ENCODE results near the gene CALML6. TPM values are rescaled to one million over a fixed set of nuclear protein-coding genes. Genes with fewer than 3 reads are reported as not detected.

CALML6 gene
- total RNA-seq, 1 experiment from 2014 or later: 0.28 TPM

DNA sequence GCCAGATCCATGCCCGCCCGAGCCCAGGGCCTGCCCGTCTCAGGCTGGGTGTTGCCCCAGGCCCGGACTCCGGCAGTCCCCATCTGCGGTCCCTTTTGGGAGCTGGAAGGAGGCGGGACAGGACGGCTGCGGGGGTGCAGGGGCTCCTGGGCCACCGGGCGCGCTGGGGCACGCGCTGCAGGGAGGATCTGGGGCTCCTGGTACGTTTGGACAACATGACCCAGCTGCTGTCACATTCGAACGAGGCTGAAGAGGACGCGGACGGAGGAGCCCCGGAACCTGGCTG is 6.6 kb upstream of the CALML6 start:
- peak overlapping the region; percentile 81 for H3K4me3 ChIP-seq (ENCODE audit: low read depth, low read length, poor library complexity, severe bottlenecking)
- H3K27me3 ChIP-seq (replicated peaks; ENCODE audit: insufficient read depth, low read depth, low read length, poor library complexity): no peaks in the 10 kb centered on the region
- ChIA-PET CTCF (interaction anchor here (0.6 to 1.9 kb wide), 7 partner anchors 81 to 486 kb away, joined by 3 to 7 read pairs (median 4); no protein-coding TSS in a partner anchor), POLR2A (ENCODE audit: low non-redundant PET) (interaction anchor here (0.6 kb wide), 2 partner anchors 128 to 480 kb away, joined by 3 to 5 read pairs; no protein-coding TSS in a partner anchor)
- DNase-seq (ENCODE audit: low spot score): no peak
- no peaks in the 10 kb centered on the region for H3K9me3 ChIP-seq (ENCODE audit: low read depth, low read length, poor library complexity, severe bottlenecking)
- BruUV-seq (replicated peaks): no TSS peak
- TF ChIP-seq, protein P1, sequence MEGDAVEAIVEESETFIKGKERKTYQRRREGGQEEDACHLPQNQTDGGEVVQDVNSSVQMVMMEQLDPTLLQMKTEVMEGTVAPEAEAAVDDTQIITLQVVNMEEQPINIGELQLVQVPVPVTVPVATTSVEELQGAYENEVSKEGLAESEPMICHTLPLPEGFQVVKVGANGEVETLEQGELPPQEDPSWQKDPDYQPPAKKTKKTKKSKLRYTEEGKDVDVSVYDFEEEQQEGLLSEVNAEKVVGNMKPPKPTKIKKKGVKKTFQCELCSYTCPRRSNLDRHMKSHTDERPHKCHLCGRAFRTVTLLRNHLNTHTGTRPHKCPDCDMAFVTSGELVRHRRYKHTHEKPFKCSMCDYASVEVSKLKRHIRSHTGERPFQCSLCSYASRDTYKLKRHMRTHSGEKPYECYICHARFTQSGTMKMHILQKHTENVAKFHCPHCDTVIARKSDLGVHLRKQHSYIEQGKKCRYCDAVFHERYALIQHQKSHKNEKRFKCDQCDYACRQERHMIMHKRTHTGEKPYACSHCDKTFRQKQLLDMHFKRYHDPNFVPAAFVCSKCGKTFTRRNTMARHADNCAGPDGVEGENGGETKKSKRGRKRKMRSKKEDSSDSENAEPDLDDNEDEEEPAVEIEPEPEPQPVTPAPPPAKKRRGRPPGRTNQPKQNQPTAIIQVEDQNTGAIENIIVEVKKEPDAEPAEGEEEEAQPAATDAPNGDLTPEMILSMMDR (conservative IDR thresholded peaks at IDR 0.05; ENCODE audit: low read depth, low read length): no peak
- TF ChIP-seq EZH2 (IDR thresholded peaks at IDR 0.05; ENCODE audit: borderline replicate concordance, low read depth, low read length, poor library complexity, severe bottlenecking): no peak
- H3K4me1 ChIP-seq (ENCODE audit: insufficient read depth, low read length, poor library complexity, severe bottlenecking): peaks cover 5% of the 10 kb centered on the region
- peak overlapping the region; percentile 88 for H3K27ac ChIP-seq (ENCODE audit: low read depth, low read length, poor library complexity, severe bottlenecking)
- intact Hi-C loops (cut with micrococcal nuclease; ENCODE audit: unreplicated experiment): loop anchor here (5.0 kb wide), 2 partner anchors 131 to 186 kb away; partner anchors contain the start of genes CDK11A and NADK
- H3K36me3 ChIP-seq (ENCODE audit: insufficient read depth, low read length, poor library complexity, severe bottlenecking): no peaks in the 10 kb centered on the region

DNA sequence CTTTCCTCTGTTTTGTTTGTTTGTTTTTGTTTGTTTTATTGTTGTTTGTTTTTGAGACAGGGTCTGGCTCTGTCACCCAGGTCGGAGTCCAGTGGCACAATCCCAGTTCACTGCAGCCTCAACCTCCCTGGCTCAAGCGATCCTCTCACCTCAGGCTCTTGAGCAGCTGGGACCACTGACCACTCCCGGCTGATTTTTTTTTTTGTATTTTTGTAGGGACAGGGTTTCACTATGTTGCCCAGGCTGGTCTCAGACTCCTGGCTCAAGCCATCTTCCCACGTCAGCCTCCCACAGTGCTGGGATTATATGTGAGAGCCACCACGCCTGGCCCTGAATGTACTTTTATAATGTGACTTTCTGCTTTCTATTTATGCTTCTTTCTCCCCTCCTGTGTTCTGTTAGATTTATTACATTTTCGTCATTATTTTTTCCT is 5.0 kb upstream of the CALML6 start:
- H3K4me1 ChIP-seq (ENCODE audit: insufficient read depth, low read length, poor library complexity, severe bottlenecking): peaks cover 5% of the 10 kb centered on the region
- TF ChIP-seq, protein P1 (conservative IDR thresholded peaks at IDR 0.05; ENCODE audit: low read depth, low read length): no peak
- no peak for TF ChIP-seq EZH2 (IDR thresholded peaks at IDR 0.05; ENCODE audit: borderline replicate concordance, low read depth, low read length, poor library complexity, severe bottlenecking)
- H3K27ac ChIP-seq (ENCODE audit: low read depth, low read length, poor library complexity, severe bottlenecking): no peak overlapping the region
- ChIA-PET POLR2A (ENCODE audit: low non-redundant PET) (no interaction called here), CTCF (interaction anchor here (1.9 kb wide), 1 partner anchor 135 kb away, joined by 6 read pairs; no protein-coding TSS in a partner anchor)
- intact Hi-C loops (cut with micrococcal nuclease; ENCODE audit: unreplicated experiment): no loop called here
- H3K36me3 ChIP-seq (ENCODE audit: insufficient read depth, low read length, poor library complexity, severe bottlenecking): no peaks in the 10 kb centered on the region
- H3K27me3 ChIP-seq (replicated peaks; ENCODE audit: insufficient read depth, low read depth, low read length, poor library complexity): no peaks in the 10 kb centered on the region
- no peaks in the 10 kb centered on the region for H3K9me3 ChIP-seq (ENCODE audit: low read depth, low read length, poor library complexity, severe bottlenecking)
- no peak for DNase-seq (ENCODE audit: low spot score)
- no TSS peak for BruUV-seq (replicated peaks)
- no peak overlapping the region for H3K4me3 ChIP-seq (ENCODE audit: low read depth, low read length, poor library complexity, severe bottlenecking)

GRCh38 chr1:1910651-1911331 is 4.3 kb upstream of the CALML6 start:
- ChIA-PET CTCF (no interaction called here), POLR2A (ENCODE audit: low non-redundant PET) (no interaction called here)
- no peaks in the 10 kb centered on the region for H3K27me3 ChIP-seq (replicated peaks; ENCODE audit: insufficient read depth, low read depth, low read length, poor library complexity)
- TF ChIP-seq, protein P1 (conservative IDR thresholded peaks at IDR 0.05; ENCODE audit: low read depth, low read length): no peak
- TF ChIP-seq EZH2 (IDR thresholded peaks at IDR 0.05; ENCODE audit: borderline replicate concordance, low read depth, low read length, poor library complexity, severe bottlenecking): no peak
- H3K36me3 ChIP-seq (ENCODE audit: insufficient read depth, low read length, poor library complexity, severe bottlenecking): no peaks in the 10 kb centered on the region
- BruUV-seq (replicated peaks): no TSS peak
- intact Hi-C loops (cut with micrococcal nuclease; ENCODE audit: unreplicated experiment): no loop called here
- DNase-seq (ENCODE audit: low spot score): no peak
- H3K4me1 ChIP-seq (ENCODE audit: insufficient read depth, low read length, poor library complexity, severe bottlenecking): peaks cover 5% of the 10 kb centered on the region
- no peak overlapping the region for H3K4me3 ChIP-seq (ENCODE audit: low read depth, low read length, poor library complexity, severe bottlenecking)
- no peak overlapping the region for H3K27ac ChIP-seq (ENCODE audit: low read depth, low read length, poor library complexity, severe bottlenecking)
- H3K9me3 ChIP-seq (ENCODE audit: low read depth, low read length, poor library complexity, severe bottlenecking): no peaks in the 10 kb centered on the region
